Neuronal stem cell (in vitro differentiated cells): ENCODE results near the gene NEK8.

Experiments
- DNase-seq: peaks from one replicate; pipeline ENCODE4 v3.0.0-alpha.2; 2013; ENCODE audit warnings: low spot score
- H2AFZ ChIP-seq: one replicate; pipeline ENCODE4 v1.6.1; 2013; ENCODE audit warnings: mild to moderate bottlenecking, low read length, inconsistent platforms
- H2AK5ac ChIP-seq: 2 replicates; pipeline ENCODE4 v1.6.1; 2013; ENCODE audit warnings: low read depth, mild to moderate bottlenecking, inconsistent platforms, low read length, moderate library complexity, mixed read lengths
- H2BK120ac ChIP-seq: 2 replicates; pipeline ENCODE4 v1.6.1; 2013; ENCODE audit warnings: low read depth, mild to moderate bottlenecking, inconsistent platforms, low read length, moderate library complexity, mixed read lengths
- H2BK12ac ChIP-seq: one replicate; pipeline ENCODE4 v1.6.1; 2013; ENCODE audit warnings: low read length, inconsistent platforms
- H2BK15ac ChIP-seq: 2 replicates; pipeline ENCODE4 v1.6.1; 2013; ENCODE audit warnings: mild to moderate bottlenecking, low read length, inconsistent platforms, mixed read lengths
- H2BK5ac ChIP-seq: one replicate; pipeline ENCODE4 v1.6.1; 2013; ENCODE audit warnings: inconsistent platforms, mild to moderate bottlenecking, low read length, moderate library complexity
- H3K14ac ChIP-seq: one replicate; pipeline ENCODE4 v1.6.1; 2013; ENCODE audit warnings: low read length, inconsistent platforms
- H3K18ac ChIP-seq: 2 replicates; pipeline ENCODE4 v1.6.1; 2013; ENCODE audit warnings: low read length, inconsistent platforms
- H3K23ac ChIP-seq: 2 replicates; pipeline ENCODE4 v1.6.1; 2013; ENCODE audit warnings: low read depth, mild to moderate bottlenecking, mixed read lengths, low read length, inconsistent platforms; ENCODE audit not compliant: poor library complexity
- H3K27ac ChIP-seq: replicated peaks from 3 replicates; pipeline ENCODE4 v1.5.1; 2013; ENCODE audit warnings: low read length, inconsistent platforms
- H3K27me3 ChIP-seq, 3 experiments: 2 replicates each; pipeline ENCODE4 v1.6.1; 2013; ENCODE audit warnings: low read length in 3 of 3, mild to moderate bottlenecking in 2 of 3, inconsistent platforms in 1 of 3, low read depth in 1 of 3, mixed read lengths in 1 of 3, moderate library complexity in 1 of 3; ENCODE audit not compliant: control insufficient read depth in 3 of 3, insufficient read depth in 3 of 3
- H3K36me3 ChIP-seq, 2 donors: replicated peaks in 1 of 2; 2 replicates each; pipeline ENCODE4 v1.6.1; 2013; ENCODE audit warnings: low read length in 2 of 2; ENCODE audit not compliant: control insufficient read depth in 2 of 2, insufficient read depth in 2 of 2
- H3K4ac ChIP-seq: 2 replicates; pipeline ENCODE4 v1.6.1; 2013; ENCODE audit warnings: inconsistent platforms, mild to moderate bottlenecking, low read length, moderate library complexity
- H3K4me1 ChIP-seq, 2 donors: 1 replicate in 1 of 2; 2 replicates in 1 of 2; pipeline ENCODE4 v1.6.1; 2013; ENCODE audit warnings: low read length in 2 of 2, low read depth in 1 of 2; ENCODE audit not compliant: control insufficient read depth in 2 of 2, insufficient read depth in 1 of 2
- H3K4me2 ChIP-seq: one replicate; pipeline ENCODE4 v1.6.1; 2013; ENCODE audit warnings: mild to moderate bottlenecking, low read length, inconsistent platforms; ENCODE audit not compliant: insufficient read depth, poor library complexity, severe bottlenecking
- H3K4me3 ChIP-seq, 2 donors: 2 replicates each; pipeline ENCODE4 v1.5.1; 2013; ENCODE audit warnings: low read length in 2 of 2, mild to moderate bottlenecking in 2 of 2, inconsistent platforms in 1 of 2, moderate library complexity in 1 of 2
- H3K79me1 ChIP-seq: one replicate; pipeline ENCODE4 v1.6.1; 2013; ENCODE audit warnings: low read depth, mild to moderate bottlenecking, inconsistent platforms, low read length, moderate library complexity
- H3K9ac ChIP-seq: one replicate; pipeline ENCODE4 v1.6.1; 2013; ENCODE audit warnings: mild to moderate bottlenecking, low read depth, low read length, inconsistent platforms; ENCODE audit not compliant: poor library complexity
- H3K9me3 ChIP-seq, 2 donors: replicated peaks in 1 of 2; 2 replicates each; pipeline versions ENCODE3 to v1.6.1; 2013; ENCODE audit warnings: low read length in 2 of 2, mild to moderate bottlenecking in 2 of 2, inconsistent platforms in 1 of 2, low read depth in 1 of 2, mixed read lengths in 1 of 2, moderate library complexity in 1 of 2; ENCODE audit not compliant: control insufficient read depth in 2 of 2, insufficient read depth in 1 of 2
- H4K8ac ChIP-seq: one replicate; pipeline ENCODE4 v1.6.1; 2013; ENCODE audit warnings: low read depth, mild to moderate bottlenecking, inconsistent platforms, low read length, moderate library complexity
- H4K91ac ChIP-seq: one replicate; pipeline ENCODE4 v1.6.1; 2013; ENCODE audit warnings: low read length, low read depth, mild to moderate bottlenecking, inconsistent platforms; ENCODE audit not compliant: poor library complexity
- WGBS, 2 donors: extraction: QIAGEN DNeasy Blood & Tissue Kit; methylation state at CpG; one replicate each; pipeline ENCODE4 v1.1.7; 2013; ENCODE audit warnings: missing lambda C conversion rate in 2 of 2, mixed read lengths in 1 of 2; ENCODE audit not compliant: insufficient read length in 2 of 2, insufficient replicate concordance in 1 of 2; ENCODE audit errors: extremely low coverage in 2 of 2; 5-methylcytosine and 5-hydroxymethylcytosine counted together

Gene NEK8

DNA sequence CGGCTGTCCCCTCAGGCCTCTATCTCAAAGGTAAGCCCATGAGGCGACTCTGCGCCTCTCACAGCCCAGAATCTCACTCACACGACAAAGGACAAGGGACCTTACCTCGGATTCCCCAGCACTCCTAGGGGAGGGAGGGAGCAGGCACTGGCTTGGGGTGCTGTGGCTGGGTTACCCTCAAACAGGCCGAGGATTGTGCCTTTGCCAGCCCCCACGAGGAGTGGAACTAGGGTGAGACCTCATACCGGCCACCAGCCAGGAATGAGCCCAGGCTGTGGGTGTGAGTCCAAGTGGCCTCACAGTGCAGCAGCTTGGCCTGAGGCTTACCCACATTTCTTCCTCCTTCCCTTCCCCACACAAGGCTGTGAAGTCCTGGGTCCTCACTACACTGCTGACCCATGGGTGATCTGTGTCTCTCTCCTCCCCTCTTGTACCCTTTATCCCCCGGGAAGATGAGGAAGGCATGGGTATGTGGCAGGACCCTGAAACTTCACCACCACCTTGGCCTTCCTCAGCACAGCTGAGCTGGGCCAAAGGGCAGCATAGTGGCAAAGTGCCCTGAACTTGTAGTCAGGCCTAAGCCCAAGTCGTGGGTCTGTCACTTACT lies 22.8 kb upstream of the NEK8 start:
- H3K18ac ChIP-seq = no peak overlapping the region
- H2BK12ac ChIP-seq = no peak overlapping the region
- peak overlapping the region; percentile 37 for H2AK5ac ChIP-seq
- H2BK120ac ChIP-seq = no peak overlapping the region
- no peak for DNase-seq
- H3K36me3 ChIP-seq = peaks cover 24 to 47% of the 10 kb centered on the region in 2 donors
- H4K91ac ChIP-seq = no peak overlapping the region
- H3K9ac ChIP-seq = peak overlapping the region; percentile 72
- peak overlapping the region; percentile 33 for H2BK5ac ChIP-seq
- H3K27ac ChIP-seq = no peak overlapping the region
- H4K8ac ChIP-seq = no peak overlapping the region
- no peak overlapping the region for H3K4me3 ChIP-seq
- H2AFZ ChIP-seq = no peak overlapping the region
- WGBS, 2 donors = no CpG with 5 or more reads among the region's 10 CpGs
- no peaks in the 10 kb centered on the region for H3K27me3 ChIP-seq
- peak overlapping the region; percentile 26 for H3K14ac ChIP-seq
- no peak overlapping the region for H2BK15ac ChIP-seq
- H3K79me1 ChIP-seq = peaks cover 9% of the 10 kb centered on the region
- H3K9me3 ChIP-seq = no peaks in the 10 kb centered on the region
- H3K4me1 ChIP-seq = peaks cover 18 to 23% of the 10 kb centered on the region in 2 donors
- H3K4ac ChIP-seq = peak overlapping the region; percentile 67
- no peak overlapping the region for H3K4me2 ChIP-seq
- H3K23ac ChIP-seq = peak overlapping the region; percentile 11

DNA sequence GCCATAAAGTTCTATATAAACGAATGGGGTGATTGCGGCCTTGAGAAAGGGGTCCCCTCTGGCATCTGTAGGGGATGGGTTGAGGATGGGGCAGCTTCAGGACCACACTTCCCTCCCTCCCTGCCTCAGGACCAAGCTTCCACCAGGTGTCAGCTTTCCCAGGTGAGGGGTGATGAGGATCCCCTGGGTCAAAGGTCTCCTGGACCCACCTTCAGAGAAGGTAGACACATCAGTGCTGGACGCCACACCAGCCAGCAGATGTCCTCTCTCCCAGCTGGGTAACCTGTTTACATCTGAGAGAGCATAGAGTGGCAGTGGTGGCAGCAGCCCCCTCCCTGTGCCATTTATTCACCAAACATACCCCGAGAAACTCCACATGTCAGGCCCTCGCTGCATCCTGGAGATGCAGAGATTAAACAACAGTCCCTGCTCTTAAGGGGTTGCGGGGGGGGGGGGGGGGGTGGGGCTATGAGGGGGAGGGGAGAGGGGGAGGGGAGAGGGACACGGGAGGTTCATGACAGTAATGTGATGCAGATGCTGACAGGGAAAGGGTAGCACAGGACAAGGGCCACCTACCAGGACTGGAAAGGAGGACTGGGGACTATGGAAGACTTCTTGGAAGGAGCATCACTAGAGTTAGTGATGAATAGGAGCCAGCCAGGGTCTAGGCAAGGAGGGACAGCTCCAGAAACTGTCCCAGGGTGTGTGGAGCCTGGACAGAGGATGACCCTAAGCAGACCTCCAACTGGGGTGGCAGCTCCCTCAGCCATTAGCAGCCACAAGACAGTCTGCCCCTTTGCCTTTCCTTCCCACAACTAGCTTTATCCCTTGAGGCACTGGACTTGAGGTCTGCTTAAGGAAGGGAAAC lies 21.9 kb upstream of the NEK8 start:
- Histone ChIP-seq H3K4me1 (peaks cover 21% of the 10 kb centered on the region in 2 donors), H3K27me3 (no peaks in the 10 kb centered on the region), H3K14ac (no peak overlapping the region), H2BK15ac (no peak overlapping the region), H3K18ac (no peak overlapping the region), H2BK120ac (no peak overlapping the region), H3K4ac (no peak overlapping the region), H2AK5ac (no peak overlapping the region), H3K9ac (no peak overlapping the region), H3K79me1 (peaks cover 9% of the 10 kb centered on the region), H3K23ac (no peak overlapping the region), H3K36me3 (peaks cover 16 to 39% of the 10 kb centered on the region in 2 donors), H3K4me3 (no peak overlapping the region), H3K27ac (no peak overlapping the region), H2BK12ac (no peak overlapping the region), H2BK5ac (no peak overlapping the region), H3K9me3 (no peaks in the 10 kb centered on the region), H2AFZ (no peak overlapping the region), H4K8ac (no peak overlapping the region), H4K91ac (no peak overlapping the region), H3K4me2 (no peak overlapping the region)
- no peak for DNase-seq
- WGBS, 2 donors = no CpG with 5 or more reads among the region's 7 CpGs

DNA sequence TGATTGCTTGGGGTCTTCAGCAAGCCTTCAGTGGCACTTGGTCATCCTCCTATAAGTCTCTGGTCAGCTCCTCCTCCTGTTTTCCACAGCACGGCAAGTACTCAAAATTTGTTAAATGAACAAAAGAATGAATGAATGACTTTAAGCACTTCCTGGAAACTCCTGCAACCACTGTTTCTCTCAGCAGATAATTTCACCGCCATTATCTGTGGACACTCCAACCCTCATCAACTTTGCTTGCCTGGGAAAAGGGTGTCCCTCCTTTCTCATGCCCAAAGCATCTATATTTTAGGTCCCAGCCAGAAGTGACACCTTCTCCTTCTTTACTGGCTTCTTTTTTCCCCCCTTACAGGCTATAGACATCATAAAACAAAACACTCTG lies 21.3 kb upstream of the NEK8 start:
- Histone ChIP-seq H2BK15ac (no peak overlapping the region), H3K4me1 (peaks cover 15 to 17% of the 10 kb centered on the region in 2 donors), H3K4me2 (no peak overlapping the region), H3K9me3 (no peaks in the 10 kb centered on the region), H2BK5ac (no peak overlapping the region), H3K36me3 (peaks cover 11 to 34% of the 10 kb centered on the region in 2 donors), H3K27me3 (no peaks in the 10 kb centered on the region), H2AFZ (no peak overlapping the region), H3K4me3 (no peak overlapping the region), H4K91ac (no peak overlapping the region), H3K9ac (no peak overlapping the region), H4K8ac (no peak overlapping the region), H3K18ac (no peak overlapping the region), H3K4ac (no peak overlapping the region), H2BK12ac (no peak overlapping the region), H3K14ac (no peak overlapping the region), H2BK120ac (no peak overlapping the region), H2AK5ac (no peak overlapping the region), H3K23ac (no peak overlapping the region), H3K79me1 (peaks cover 9% of the 10 kb centered on the region), H3K27ac (no peak overlapping the region)
- DNase-seq = no peak
- no CpG with 5 or more reads among the region's 2 CpGs for WGBS, 2 donors
